HepG2 (cell line): ENCODE measurements around the gene MAGEB6.

Experiments used
- PRPF4 ChIP-seq: fragments of 200-400 bp; formaldehyde crosslinking; IDR thresholded peaks from 2 replicates; pipeline ENCODE4 v1.6.1; 2016; ENCODE audit warnings: low read length, low read depth; ENCODE audit not compliant: poor library complexity, severe bottlenecking
- RXRA ChIP-seq: sonication (generic); formaldehyde crosslinking; IDR thresholded peaks from 2 replicates; pipeline ENCODE4 v1.5.1; 2020; ENCODE audit warnings: missing genetic modification reagents
- SNAPC5 ChIP-seq: sonication (generic); formaldehyde crosslinking; IDR thresholded peaks from 2 replicates; pipeline ENCODE4 v1.8.1; 2023; ENCODE audit warnings: mild to moderate bottlenecking, missing genetic modification reagents, borderline replicate concordance
- SP1 ChIP-seq, 2 experiments: fragments of 450-650 bp in 1 of 2; sonication (generic) in 1 of 2; formaldehyde crosslinking in 1 of 2; IDR thresholded peaks; 2 replicates each; pipeline versions ENCODE4 v1.4.0 to v1.6.1; 2016 to 2020; ENCODE audit warnings: missing genetic modification reagents in 1 of 2
- U2AF1 ChIP-seq: fragments of 200-400 bp; formaldehyde crosslinking; optimal IDR thresholded peaks from 2 replicates; pipeline ENCODE3; 2017; ENCODE audit warnings: mild to moderate bottlenecking, low read depth, low read length
- ZNF709 ChIP-seq: sonication (generic); formaldehyde crosslinking; IDR thresholded peaks from 2 replicates; pipeline ENCODE4 v1.5.0; 2020; ENCODE audit warnings: mild to moderate bottlenecking, missing genetic modification reagents
- TF ChIP-seq, protein P1 (sequence below): sonication (generic); formaldehyde crosslinking; IDR thresholded peaks from 2 replicates; pipeline ENCODE4 v1.5.0; 2020; ENCODE audit warnings: mild to moderate bottlenecking, missing genetic modification reagents, moderate library complexity
- TF ChIP-seq, protein P2 (sequence below): sonication (generic); formaldehyde crosslinking; IDR thresholded peaks from 2 replicates; pipeline ENCODE4 v1.4.0; 2020; ENCODE audit warnings: missing genetic modification reagents, borderline replicate concordance

GRCh38 chrX:26146024-26146423 is 46.2 kb upstream of the MAGEB6 start:
- TF ChIP-seq RXRA (CRISPR knock-in tag) (no peak), SP1 (IDR thresholded peaks at IDR 0.05) (no peak), SP1 (CRISPR knock-in tag; IDR thresholded peaks at IDR 0.05) (no peak), SNAPC5 (CRISPR knock-in tag) (no peak), PRPF4 (no peak), ZNF709 (CRISPR knock-in tag) (no peak), U2AF1 (no peak)
- TF ChIP-seq, protein P1, sequence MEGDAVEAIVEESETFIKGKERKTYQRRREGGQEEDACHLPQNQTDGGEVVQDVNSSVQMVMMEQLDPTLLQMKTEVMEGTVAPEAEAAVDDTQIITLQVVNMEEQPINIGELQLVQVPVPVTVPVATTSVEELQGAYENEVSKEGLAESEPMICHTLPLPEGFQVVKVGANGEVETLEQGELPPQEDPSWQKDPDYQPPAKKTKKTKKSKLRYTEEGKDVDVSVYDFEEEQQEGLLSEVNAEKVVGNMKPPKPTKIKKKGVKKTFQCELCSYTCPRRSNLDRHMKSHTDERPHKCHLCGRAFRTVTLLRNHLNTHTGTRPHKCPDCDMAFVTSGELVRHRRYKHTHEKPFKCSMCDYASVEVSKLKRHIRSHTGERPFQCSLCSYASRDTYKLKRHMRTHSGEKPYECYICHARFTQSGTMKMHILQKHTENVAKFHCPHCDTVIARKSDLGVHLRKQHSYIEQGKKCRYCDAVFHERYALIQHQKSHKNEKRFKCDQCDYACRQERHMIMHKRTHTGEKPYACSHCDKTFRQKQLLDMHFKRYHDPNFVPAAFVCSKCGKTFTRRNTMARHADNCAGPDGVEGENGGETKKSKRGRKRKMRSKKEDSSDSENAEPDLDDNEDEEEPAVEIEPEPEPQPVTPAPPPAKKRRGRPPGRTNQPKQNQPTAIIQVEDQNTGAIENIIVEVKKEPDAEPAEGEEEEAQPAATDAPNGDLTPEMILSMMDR (CRISPR knock-in tag) = no peak
- TF ChIP-seq, protein P2, sequence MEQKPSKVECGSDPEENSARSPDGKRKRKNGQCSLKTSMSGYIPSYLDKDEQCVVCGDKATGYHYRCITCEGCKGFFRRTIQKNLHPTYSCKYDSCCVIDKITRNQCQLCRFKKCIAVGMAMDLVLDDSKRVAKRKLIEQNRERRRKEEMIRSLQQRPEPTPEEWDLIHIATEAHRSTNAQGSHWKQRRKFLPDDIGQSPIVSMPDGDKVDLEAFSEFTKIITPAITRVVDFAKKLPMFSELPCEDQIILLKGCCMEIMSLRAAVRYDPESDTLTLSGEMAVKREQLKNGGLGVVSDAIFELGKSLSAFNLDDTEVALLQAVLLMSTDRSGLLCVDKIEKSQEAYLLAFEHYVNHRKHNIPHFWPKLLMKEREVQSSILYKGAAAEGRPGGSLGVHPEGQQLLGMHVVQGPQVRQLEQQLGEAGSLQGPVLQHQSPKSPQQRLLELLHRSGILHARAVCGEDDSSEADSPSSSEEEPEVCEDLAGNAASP (CRISPR knock-in tag) = no peak
